NCI-H526 treated with DMSO at 0.1 percent for 48 hours (cell line): Measurements from ENCODE around the gene ME1.

ENCODE experiments used
- DNase-seq: peaks from one replicate; lab custom pipeline; 2025; lab: John Stamatoyannopoulos, UW

Gene ME1

DNA sequence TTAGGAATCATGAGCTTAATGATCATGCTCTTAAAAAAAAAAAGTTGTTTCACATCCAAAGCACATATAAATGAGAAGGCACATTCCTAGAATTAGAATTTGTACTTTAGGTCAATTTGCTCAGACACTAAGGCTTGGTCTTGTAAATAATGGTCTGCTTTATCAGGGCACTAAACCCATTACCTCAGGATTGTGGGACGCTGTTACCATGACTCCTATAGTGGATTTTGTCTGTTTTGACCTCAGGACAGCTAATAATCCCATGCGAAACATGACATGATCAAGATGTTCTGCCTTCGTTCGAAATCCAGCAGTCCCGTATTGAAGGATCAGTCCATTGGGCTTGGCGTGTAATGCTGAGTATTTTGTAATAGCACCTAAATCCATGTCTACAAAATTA is 240.2 kb downstream of the ME1 start:
- no peak for DNase-seq

DNA sequence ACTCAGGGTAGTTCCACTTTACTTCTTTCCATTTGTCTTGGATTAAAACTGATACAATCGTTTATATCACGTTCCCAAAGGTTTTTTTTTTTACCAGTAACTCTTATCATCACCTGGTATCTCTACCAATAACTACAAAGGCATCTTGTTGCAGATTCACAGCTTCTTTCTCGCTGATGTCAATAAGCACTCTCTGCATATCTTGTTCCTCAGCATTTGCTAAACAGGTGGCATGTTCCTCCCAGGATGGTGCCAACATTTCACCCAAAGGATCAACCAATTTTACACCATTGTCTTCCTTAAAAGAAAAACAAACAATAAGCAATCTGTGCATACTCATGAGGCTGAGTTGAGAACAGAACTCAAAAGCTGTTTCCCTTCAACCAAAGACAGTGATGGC is 242.3 kb downstream of the ME1 start:
- no peak for DNase-seq

DNA sequence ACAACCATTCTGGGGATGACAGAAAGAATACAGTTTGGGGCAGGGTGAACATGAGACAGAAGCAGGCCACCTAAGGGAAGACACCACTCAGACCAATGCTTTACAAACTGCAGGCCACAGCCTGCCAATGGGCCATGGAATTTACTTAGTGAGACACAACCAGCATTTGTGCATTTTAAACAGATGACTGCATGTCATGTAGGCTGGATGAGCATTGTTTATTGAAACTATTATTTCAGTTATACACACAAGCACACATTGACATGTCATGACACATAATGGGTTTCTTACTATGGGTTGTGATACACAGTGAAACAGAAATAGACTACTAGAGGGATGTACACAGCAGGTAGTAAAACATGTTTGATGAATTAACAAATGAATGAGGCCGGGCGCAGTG is 245.8 kb downstream of the ME1 start:
- DNase-seq: no peak

DNA sequence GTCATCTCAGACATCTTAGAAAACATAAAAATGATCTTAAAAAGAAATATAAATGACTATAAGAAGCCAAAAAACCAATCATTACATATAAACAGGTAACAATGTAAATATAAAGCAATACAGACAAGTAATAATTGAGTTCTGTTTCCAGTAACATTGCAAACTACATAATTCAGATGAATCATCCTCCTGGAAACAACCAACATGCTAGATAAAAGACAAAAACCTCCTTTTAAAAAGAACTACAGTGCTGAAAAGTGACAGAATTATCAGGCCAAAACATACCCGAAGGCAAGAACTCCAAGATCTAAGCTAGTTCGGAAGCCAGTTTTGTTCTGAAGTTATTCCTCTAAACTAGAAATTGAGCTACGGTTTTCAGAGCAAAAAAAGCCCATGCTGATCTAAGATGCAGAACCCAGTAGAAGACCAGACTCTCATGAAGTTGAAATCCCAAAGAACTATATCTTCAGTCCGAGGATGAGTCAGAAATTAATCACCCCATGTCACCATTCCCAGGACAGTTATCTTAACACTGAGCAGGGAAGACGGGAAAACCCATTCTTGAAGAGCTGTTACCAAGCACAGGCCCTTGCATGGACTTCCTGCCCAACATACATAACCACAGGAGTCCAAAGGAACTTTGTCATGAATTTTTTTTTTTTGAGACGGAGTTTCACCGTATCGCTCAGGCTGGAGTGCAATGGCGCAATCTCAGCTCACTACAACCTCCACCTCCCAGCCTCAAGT is 247.6 kb downstream of the ME1 start:
- DNase-seq: no peak

DNA sequence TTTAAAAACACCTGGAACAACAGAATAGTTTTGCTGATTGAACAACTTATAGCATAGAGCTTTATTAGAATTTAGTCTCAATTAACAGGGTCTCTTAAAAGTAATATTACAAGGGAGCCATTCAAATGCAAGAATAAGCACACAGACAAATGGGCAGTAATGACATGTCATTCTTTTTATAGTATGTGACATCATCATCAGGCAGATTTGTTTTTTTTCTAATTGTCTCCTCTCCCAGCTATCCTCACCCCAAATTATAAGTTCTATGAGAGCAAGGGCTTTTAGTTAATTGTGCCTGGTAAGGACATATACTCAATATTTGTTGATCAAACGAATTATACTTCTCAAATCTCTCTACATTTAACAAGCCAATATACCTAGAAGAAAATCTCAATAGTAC is 248.7 kb downstream of the ME1 start:
- DNase-seq: no peak

DNA sequence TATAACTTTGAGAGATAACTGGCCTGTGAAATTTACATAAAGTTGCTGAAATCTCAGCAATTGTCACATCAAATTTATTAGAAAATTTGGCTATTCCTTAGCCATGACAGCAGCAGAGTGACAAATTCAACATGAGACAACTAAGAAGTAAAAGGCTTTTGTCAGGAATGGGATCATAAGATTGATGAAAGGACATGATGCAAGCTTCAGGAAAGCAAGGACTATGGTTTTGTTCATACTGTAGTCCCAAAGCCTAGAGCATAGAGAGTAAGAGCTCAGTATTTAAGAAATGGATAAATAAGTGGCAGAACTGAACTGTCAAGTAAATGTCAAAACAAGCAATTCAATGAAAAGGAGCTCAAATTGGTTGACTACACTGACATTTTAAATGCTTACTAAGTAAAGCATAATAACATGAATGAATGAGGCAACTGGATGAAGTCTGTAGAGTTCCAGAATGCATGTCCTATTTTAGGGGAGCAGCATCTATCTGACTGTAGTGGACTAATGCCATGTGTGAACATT is 250.4 kb downstream of the ME1 start:
- no peak for DNase-seq

DNA sequence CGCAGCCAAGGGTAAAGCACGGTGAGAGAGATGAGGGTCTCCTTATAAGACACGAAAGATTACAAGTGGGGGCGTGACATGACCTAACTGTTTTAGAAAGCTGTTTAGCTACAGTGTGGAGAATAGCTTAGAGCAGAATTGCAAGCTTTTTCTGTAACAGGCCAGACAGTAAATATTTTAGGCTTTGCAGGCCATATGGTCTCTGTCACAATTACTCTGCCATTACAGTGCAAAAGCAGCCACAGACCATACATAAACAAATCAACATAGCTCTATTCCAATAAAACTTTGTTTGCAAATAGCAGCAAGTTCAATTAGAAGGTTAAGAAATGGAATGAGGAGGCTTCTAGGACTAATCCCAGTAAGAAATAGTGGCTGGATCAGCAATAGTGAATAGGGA is 254.6 kb downstream of the ME1 start:
- DNase-seq: no peak

DNA sequence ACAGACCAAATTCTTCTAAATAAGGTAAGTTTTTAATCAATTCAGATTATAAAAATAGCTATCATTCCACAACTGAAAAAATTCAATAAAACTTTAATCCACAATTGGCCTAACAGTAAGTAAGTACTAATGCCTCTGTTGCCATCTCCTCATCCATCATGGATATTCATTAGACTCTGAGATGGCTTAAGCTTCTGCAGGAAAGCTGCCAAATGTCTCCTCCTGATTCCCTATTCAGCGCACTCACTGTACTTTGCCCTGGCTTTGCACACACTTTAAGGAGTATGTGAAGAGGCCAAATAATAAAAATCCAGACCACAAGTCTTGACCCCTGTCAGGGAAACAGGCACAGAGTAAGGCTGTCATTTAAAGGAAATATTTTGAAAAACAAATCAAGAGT is 261.3 kb downstream of the ME1 start:
- DNase-seq: no peak

DNA sequence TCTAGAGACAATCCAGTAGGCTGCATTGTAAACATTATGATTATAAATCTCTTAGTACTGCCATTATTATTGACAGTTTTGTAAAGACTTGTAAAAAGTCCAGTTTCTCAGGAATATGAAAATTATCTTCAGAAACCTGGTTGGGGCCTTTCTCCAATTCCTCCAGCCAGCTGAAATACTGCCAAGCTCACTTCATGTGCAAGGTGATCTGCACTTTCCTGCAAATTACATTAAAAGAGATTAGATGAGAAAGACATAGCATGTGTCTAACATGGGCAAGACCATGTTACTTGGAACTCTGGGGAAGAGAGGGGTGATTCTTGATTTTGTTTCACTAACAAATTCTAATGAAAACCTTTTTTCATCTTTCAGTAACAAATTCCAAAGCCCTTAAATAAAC is 261.7 kb downstream of the ME1 start:
- DNase-seq: no peak

DNA sequence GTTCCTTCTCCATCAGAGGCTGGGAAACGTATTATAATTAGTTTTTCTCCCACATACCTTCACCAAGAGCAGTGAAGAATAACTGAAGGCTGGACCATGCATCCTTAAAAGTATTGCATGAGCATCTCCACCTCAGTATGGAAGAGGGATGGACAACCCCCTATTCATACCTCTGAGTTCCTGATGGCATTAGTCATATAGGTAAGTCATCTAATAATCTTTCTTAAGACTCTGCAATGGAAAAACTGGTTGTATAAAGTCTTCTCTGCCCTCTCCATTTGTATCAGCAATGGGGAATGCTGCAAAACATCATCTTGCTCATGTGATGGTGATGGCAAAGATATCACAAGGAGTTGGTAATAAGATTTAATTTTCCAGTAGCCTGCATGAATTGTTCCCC is 262.3 kb downstream of the ME1 start:
- no peak for DNase-seq

DNA sequence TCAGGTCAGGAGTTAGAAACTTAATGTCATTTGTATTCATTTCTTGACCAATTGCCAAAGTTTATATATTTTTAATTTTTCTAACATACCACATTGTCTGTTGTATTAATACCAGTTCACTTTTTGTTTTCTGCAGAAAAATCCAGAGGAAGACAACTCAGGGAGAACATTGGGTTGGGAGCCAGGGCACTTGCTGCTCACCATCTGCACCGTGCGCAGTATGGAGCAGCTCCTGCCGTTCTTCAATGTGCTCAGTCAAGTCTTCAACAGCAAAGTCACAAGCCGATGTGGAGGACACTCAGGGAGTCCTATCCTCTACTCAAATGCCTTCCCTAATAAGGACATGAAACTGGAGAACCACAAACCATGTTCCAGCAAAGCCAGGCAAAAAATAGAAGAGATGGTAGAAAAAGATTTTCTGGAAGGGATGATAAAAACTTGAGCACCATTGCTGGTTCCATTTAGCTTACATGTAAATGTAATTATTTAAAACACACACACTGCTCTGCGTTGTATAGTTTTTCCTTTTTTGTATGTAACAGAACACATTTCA is 263.0 kb downstream of the ME1 start:
- DNase-seq: no peak
